MCF 10A (cell line): Measurements from ENCODE around the gene PRG3. TPM values are rescaled to one million over a fixed set of nuclear protein-coding genes. Genes with fewer than 3 reads are reported as not detected.

Source experiments
- BruUV-seq: library from RNA; stranded (reverse); fragments of 400-500 nt; replicated peaks from 2 replicates; lab custom pipeline; 2021; lab: Mats Ljungman, UMichigan
- CTCF ChIA-PET: fragments of 300-600 bp; sonication (Branson Sonifier 250); formaldehyde crosslinking; extraction: SDS; loops from one replicate; lab custom pipeline; 2021; ENCODE audit warnings: antibody characterized with exemption, inconsistent platforms; lab: Yijun Ruan, JAX
- POLR2A ChIA-PET: fragments of 300-600, 350-650 bp; sonication (Branson Sonifier 250); formaldehyde crosslinking; extraction: SDS; loops from one replicate; lab custom pipeline; 2020; ENCODE audit warnings: antibody characterized with exemption, inconsistent platforms; lab: Yijun Ruan, JAX
- DNase-seq: peaks from one replicate; pipeline ENCODE4 v3.0.0-alpha.2; 2018; ENCODE audit not compliant: unreplicated experiment
- H3K27ac Mint-ChIP-seq: one replicate; pipeline ENCODE4 v1.8.0; 2022; ENCODE audit warnings: mild to moderate bottlenecking, low read depth, mixed read lengths; ENCODE audit not compliant: unreplicated experiment
- H3K27me3 Mint-ChIP-seq: one replicate; pipeline ENCODE4 v1.8.0; 2022; ENCODE audit warnings: mixed read lengths; ENCODE audit not compliant: insufficient read depth, unreplicated experiment
- H3K36me3 Mint-ChIP-seq: one replicate; pipeline ENCODE4 v1.8.0; 2022; ENCODE audit warnings: mild to moderate bottlenecking, moderate library complexity, mixed read lengths; ENCODE audit not compliant: insufficient read depth, unreplicated experiment
- H3K4me1 Mint-ChIP-seq: one replicate; pipeline ENCODE4 v1.8.0; 2022; ENCODE audit warnings: mixed read lengths; ENCODE audit not compliant: insufficient read depth, unreplicated experiment
- H3K4me3 Mint-ChIP-seq: one replicate; pipeline ENCODE4 v1.8.0; 2022; ENCODE audit warnings: mild to moderate bottlenecking, moderate library complexity, mixed read lengths; ENCODE audit not compliant: unreplicated experiment
- H3K9me3 Mint-ChIP-seq: one replicate; pipeline ENCODE4 v1.8.0; 2022; ENCODE audit warnings: mixed read lengths; ENCODE audit not compliant: unreplicated experiment
- CTCF ChIP-seq: fragments of 200-600 bp; IDR thresholded peaks from one replicate; pipeline ENCODE4 v1.8.0; 2022; ENCODE audit warnings: antibody characterized with exemption, mild to moderate bottlenecking; ENCODE audit not compliant: unreplicated experiment
- intact Hi-C: fragments of 100-400 bp; cut with micrococcal nuclease; formaldehyde crosslinking; loops from 2 replicates; pipeline ENCODE4 v1.14.1; 2022
- total RNA-seq: library from RNA; stranded (reverse); gene quantifications from 2 replicates; pipeline ENCODE4 v1.2.3, GENCODE V29; 2022

PRG3 gene
- total RNA-seq, 1 experiment from 2014 or later: not detected

GRCh38 chr11:57391111-57391510 is 10.2 kb upstream of the PRG3 start:
- no peak overlapping the region for H3K27ac Mint-ChIP-seq
- intact Hi-C loops: no loop called here
- no peak overlapping the region for H3K4me3 Mint-ChIP-seq
- ChIA-PET POLR2A (no interaction called here), CTCF (no interaction called here)
- peaks cover 55% of the 10 kb centered on the region for H3K27me3 Mint-ChIP-seq
- H3K9me3 Mint-ChIP-seq: no peaks in the 10 kb centered on the region
- no peak for DNase-seq
- TF ChIP-seq CTCF: no peak
- H3K36me3 Mint-ChIP-seq: no peaks in the 10 kb centered on the region
- H3K4me1 Mint-ChIP-seq: no peaks in the 10 kb centered on the region
- BruUV-seq: no TSS peak

- TF ChIP-seq CTCF: no peak
- peaks cover 61% of the 10 kb centered on the region for H3K27me3 Mint-ChIP-seq
- H3K27ac Mint-ChIP-seq: no peak within 1 kb of the TSS
- ChIA-PET CTCF (no interaction called here), POLR2A (no interaction called here)
- no TSS peak for BruUV-seq
- intact Hi-C loops: no loop called here
- H3K4me1 Mint-ChIP-seq: no peaks in the 10 kb centered on the region
- H3K36me3 Mint-ChIP-seq: no peaks in the 10 kb centered on the region
- no peak within 1 kb of the TSS for H3K4me3 Mint-ChIP-seq
- H3K9me3 Mint-ChIP-seq: no peaks in the 10 kb centered on the region
- DNase-seq: no peak
Measured at GRCh38 chr11:57390535-57390934, 9.6 kb upstream of the PRG3 start, which contains the start of gene PRG2. Gene PRG2, minus strand, starts transcription at chr11:57390650. Its CDS starts 706 bp downstream, at chr11:57389944.

GRCh38 chr11:57387289-57388030 is 6.5 kb upstream of the PRG3 start:
- no TSS peak for BruUV-seq
- POLR2A ChIA-PET: no interaction called here
- Mint-ChIP-seq H3K4me1 (no peaks in the 10 kb centered on the region), H3K4me3 (no peak overlapping the region), H3K36me3 (no peaks in the 10 kb centered on the region), H3K9me3 (no peaks in the 10 kb centered on the region), H3K27ac (no peak overlapping the region), H3K27me3 (peaks cover 83% of the 10 kb centered on the region)
- no peak for TF ChIP-seq CTCF
- intact Hi-C loops: no loop called here
- no peak for DNase-seq
- CTCF ChIA-PET: no interaction called here

- TF ChIP-seq CTCF: no peak
- Mint-ChIP-seq H3K27me3 (peaks cover 85% of the 10 kb centered on the region), H3K27ac (no peak overlapping the region), H3K9me3 (no peaks in the 10 kb centered on the region), H3K4me3 (no peak overlapping the region), H3K4me1 (no peaks in the 10 kb centered on the region), H3K36me3 (no peaks in the 10 kb centered on the region)
- no TSS peak for BruUV-seq
- CTCF ChIA-PET: no interaction called here
- no peak for DNase-seq
- intact Hi-C loops: no loop called here
- POLR2A ChIA-PET: no interaction called here
Measured at GRCh38 chr11:57386178-57386940, 5.4 kb upstream of the PRG3 start.
